HG03103 (cell line): ENCODE data around the gene CCNF.
A peak's percentile ranks its signal among the peaks of the same experiment; 100 is the strongest.

ENCODE experiments used
- ATAC-seq: cut with Tn5 transposase; IDR thresholded peaks from one replicate; pipeline ENCODE4 v1.9.1; 2021; ENCODE audit warnings: low read depth; ENCODE audit not compliant: unreplicated experiment

Gene CCNF

GRCh38 chr16:2482708-2483534, 53.7 kb downstream of the CCNF start:
- no peak for ATAC-seq

- ATAC-seq, result no peak
These were observed 55.0 kb downstream of the CCNF start for GRCh38 chr16:2483939-2484897.

GRCh38 chr16:2484898-2485508, 55.8 kb downstream of the CCNF start:
- no peak for ATAC-seq

- no peak for ATAC-seq
These were observed 56.7 kb downstream of the CCNF start for GRCh38 chr16:2485811-2486507.

GRCh38 chr16:2486645-2487516, 57.6 kb downstream of the CCNF start:
- peak; percentile 54 for ATAC-seq

GRCh38 chr16:2487517-2487842, 58.2 kb downstream of the CCNF start:
- no peak for ATAC-seq

- no peak for ATAC-seq
These were observed 58.8 kb downstream of the CCNF start for GRCh38 chr16:2487903-2488531.

- ATAC-seq, result no peak
These were observed 60.3 kb downstream of the CCNF start for GRCh38 chr16:2489581-2489980.

GRCh38 chr16:2490190-2491105, 61.2 kb downstream of the CCNF start:
- ATAC-seq, result no peak

GRCh38 chr16:2492292-2492691, 63.0 kb downstream of the CCNF start:
- no peak for ATAC-seq

GRCh38 chr16:2493605-2494004, 64.4 kb downstream of the CCNF start:
- ATAC-seq, result no peak

- no peak for ATAC-seq
These were observed 65.4 kb downstream of the CCNF start for GRCh38 chr16:2494616-2495015.

- ATAC-seq, result no peak
These were observed 65.8 kb downstream of the CCNF start for GRCh38 chr16:2495041-2495440.

GRCh38 chr16:2496223-2497115, 67.2 kb downstream of the CCNF start:
- ATAC-seq, result no peak

- no peak for ATAC-seq
These were observed 67.9 kb downstream of the CCNF start for GRCh38 chr16:2497116-2497630.

GRCh38 chr16:2497695-2498484, 68.6 kb downstream of the CCNF start:
- no peak for ATAC-seq
